GM18909 (cell line): ENCODE measurements around the gene ELAPOR1.
A peak's percentile ranks its signal among the peaks of the same experiment; 100 is the strongest.
"Not testable (repeated sequence)": the region's sequence is repeated elsewhere in the genome, so short reads cannot be mapped to it uniquely, and the experiment has no call there.

Experiments
- ATAC-seq: cut with Tn5 transposase; IDR thresholded peaks from one replicate; pipeline ENCODE4 v1.9.1; 2021; ENCODE audit warnings: mild to moderate bottlenecking; ENCODE audit not compliant: unreplicated experiment, poor library complexity

Gene ELAPOR1

DNA sequence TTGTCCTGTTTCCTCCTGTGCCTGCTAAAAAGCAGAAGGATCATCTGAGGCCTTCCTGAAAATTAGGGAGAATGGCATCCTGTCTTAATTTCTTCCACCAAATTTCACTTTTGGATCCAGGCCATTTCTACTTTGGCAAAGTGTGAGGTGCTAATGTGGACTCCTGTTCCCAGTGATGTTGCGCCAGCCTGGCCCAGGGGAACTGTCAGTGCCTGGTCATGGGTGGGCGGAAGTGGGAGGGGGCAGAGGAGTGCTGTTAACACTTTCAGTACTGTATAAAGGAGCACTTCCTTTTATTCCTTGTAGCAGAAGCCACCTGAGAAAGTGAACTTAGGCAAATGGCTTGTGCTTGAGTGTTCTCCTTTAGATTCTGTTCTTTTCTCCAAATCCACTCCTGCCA, 19.9 kb downstream of the ELAPOR1 start:
- ATAC-seq, result peak; percentile 75

DNA sequence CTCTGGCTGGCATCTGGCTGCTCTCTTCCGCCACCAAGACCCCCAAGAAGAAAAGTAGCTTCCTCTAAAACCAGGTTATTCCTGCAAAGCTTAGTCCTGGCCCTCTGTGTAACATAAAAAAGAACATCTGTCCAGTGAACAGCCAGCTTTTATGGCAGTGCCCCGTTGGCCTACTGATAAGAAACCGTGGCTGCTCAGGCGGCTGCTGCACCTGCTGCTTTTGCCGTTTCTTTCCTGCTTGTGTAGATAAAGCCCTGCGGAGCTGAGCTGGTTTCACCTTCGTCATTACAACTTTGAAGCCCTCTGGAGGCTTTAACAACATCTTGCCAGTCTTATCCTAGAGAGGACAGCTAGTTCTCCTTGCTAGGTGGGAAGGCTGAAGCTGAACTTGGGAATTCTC, 20.5 kb downstream of the ELAPOR1 start:
- ATAC-seq, result peak; percentile 71

DNA sequence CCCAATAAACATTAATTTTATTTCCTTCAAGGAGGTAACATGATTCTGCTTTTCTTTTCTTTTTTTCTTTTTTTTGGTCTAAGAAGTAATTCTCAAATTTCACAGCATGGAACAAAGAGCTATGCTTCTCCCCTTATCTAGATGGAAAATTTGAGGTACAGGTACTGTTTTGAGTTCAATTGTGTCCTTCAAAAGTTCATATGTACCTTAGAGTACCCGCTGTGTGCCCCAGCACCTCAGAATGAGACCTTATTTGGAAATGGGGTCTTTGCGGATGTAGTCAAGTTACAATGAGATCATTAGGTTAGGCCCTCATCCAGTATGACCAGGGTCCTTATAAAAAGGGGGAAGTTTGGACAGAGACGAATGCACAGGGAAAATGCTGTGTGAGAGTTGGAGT, 22.0 kb downstream of the ELAPOR1 start:
- ATAC-seq, result no peak

DNA sequence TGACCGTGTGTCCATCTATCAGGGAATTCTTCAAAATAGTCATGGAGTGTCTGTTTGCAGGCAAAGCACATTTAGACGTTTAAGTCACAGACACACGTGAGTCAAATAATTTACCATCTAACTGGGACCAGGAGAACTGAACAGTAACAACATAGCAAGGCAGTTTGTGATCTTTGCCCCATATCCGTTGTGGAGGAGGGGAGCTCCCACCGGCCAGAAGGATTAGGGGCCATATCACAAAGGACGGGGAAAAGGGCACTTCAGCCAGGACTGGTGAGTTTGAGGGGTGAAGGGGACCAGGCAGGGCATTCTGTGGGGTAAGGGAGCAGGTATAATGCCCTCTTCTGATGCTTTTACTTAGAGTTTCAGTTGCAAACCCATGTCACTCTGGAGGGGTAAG, 22.9 kb downstream of the ELAPOR1 start:
- no peak for ATAC-seq

DNA sequence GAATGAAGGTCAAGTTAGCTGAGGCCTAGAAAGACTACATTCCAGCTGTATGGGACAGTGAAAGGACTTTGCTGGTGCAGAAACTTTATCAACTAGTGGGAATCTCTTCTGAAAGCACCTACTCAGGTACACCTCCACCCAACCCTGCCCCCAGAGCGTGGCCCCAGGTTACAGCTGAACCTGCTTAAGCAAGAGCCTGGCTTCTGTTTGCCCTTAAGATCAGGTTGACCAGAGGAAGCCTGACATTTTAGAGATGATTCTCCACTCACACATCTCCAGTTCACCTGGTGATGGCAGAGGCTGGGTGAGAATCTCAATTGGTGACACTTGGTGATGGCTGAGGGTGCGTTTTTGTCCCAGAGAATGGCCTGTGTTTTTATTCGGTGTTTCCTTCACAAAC, 24.0 kb downstream of the ELAPOR1 start:
- ATAC-seq, result no peak

DNA sequence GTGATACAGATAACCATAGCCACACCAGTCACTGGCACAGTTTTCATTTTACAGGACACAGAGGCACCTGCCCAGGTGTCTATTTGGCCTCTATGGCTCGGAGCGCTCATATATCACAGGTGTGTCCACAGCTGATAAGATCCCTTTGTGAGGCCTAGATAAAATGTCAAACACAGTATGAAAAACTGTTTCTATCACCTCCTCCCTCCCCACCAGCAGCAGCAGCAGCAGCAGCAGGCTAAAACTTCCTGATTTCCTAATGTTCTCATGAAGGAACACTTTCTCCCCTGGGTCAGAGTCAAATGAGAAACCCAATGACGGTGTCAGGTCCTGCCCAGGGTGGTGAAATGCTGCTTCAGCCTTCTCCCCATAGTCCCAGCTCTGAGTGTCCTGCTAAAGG, 24.4 kb downstream of the ELAPOR1 start:
- no peak for ATAC-seq

DNA sequence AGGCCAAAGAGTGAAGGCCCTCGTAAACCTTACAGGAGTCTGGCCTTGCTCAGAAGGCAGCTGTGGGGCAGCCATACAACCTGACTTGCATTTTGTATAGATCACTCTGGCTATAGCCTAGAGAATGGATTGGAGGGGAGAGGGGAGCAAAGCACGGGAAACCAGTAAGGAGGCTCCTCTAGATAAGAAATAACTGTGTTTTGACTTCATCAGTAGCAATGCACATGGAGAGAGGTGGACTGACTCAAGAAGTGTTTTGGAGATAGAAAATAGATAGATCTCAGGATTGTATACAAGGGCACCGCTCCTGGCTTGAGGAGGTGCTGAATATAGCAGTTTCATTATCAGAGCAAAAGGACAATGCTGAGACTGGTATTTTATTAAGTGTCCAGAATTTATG, 26.5 kb downstream of the ELAPOR1 start:
- no peak for ATAC-seq

DNA sequence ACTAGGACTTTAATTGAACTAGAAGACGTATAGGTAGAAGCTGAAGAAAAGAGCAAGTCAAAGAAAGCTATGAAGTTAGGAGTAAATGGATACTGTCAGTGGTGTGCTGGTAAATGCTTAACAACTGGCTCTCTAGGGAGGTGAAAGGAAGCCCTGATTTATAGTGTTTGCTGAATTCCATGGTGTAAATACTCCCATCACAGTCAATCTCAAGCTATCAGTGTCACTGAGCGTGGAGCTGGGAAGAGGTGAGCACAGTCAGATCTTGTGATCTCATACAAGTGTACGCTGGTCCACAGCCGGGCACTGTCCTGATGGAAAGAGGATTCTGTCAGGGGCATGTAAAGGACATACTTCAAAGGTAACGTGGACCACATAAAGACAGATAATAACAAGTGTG, 28.3 kb downstream of the ELAPOR1 start:
- ATAC-seq, result no peak

DNA sequence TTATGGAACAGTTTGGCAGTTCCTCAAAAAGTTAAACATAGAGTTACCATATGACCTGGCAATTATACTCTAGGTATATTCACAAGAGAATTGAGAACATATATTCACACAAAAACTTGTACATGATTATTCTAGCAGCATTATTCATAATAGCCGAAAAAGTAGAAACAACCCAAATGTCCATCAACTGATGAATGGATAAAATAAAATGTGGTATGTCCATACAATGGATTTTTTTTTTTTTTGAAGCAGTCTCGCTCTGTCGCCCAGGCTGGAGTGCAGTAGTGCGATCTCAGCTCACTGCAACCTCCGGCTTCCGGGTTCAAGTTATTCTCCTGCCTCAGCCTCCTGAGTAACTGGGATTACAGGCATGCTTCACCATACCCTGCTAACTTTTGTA, 28.8 kb downstream of the ELAPOR1 start:
- ATAC-seq, result not testable (repeated sequence)

DNA sequence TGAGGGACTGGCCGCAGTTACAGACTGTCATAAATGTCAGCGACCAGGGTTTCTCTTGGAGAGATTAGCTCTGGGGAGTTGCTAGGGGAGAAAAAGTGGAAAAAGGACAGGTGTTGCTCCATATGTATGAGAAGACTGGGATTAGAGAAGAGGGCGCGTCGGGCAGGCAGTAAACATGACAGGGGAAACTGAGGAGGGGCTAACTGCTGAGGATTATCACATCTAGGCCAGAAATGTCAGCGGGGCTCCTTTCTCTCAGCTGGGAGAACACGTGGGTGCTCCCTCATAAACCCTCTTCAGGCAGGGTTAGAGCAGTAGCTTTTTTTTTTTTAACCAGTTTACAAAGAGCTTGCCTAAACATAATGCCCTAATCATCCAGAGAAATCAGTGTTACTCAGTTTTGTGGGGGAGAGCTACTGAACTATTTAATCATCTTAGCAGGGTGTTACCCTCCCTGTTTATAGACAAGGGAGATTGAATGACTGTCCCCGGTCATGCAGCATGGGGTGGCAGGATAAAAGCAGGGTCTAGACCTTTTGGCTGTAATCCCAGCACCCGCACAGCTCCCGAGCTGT, 35.2 kb downstream of the ELAPOR1 start:
- no peak for ATAC-seq

DNA sequence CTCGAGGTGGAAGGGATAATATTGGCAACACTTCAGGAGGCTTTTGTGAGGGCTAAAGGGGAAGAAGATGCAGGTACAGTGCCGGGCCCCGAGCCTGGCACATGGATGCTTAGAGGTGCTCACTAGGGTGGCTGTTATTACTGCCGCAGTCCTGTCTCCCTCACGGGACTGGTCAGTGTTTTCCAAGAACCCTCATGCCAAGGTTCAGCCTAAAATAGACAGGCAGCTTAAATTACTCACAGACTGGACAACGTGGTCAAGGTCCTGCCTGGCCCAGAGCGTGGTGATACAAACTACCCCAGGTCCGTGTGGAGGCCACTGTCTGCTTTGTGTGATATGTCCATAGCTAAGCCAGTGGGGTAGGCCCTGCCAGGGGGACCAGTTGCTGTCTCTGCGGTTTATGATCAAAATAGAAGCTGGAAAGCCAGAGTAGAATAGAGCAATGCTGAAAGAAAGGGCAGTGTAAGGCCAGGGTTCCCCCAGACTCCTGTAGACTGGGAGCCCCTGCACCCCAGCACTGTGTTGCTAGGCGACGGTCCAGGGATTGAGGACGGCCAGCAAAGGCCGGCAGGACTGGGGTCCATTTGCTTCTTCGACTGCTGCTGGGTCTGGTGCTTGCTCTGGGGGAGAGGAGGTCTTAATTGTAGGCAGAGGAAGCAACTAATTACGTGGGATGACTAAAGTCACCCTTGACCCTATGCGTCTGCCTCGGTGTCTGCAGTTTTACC, 36.1 kb downstream of the ELAPOR1 start:
- no peak for ATAC-seq

DNA sequence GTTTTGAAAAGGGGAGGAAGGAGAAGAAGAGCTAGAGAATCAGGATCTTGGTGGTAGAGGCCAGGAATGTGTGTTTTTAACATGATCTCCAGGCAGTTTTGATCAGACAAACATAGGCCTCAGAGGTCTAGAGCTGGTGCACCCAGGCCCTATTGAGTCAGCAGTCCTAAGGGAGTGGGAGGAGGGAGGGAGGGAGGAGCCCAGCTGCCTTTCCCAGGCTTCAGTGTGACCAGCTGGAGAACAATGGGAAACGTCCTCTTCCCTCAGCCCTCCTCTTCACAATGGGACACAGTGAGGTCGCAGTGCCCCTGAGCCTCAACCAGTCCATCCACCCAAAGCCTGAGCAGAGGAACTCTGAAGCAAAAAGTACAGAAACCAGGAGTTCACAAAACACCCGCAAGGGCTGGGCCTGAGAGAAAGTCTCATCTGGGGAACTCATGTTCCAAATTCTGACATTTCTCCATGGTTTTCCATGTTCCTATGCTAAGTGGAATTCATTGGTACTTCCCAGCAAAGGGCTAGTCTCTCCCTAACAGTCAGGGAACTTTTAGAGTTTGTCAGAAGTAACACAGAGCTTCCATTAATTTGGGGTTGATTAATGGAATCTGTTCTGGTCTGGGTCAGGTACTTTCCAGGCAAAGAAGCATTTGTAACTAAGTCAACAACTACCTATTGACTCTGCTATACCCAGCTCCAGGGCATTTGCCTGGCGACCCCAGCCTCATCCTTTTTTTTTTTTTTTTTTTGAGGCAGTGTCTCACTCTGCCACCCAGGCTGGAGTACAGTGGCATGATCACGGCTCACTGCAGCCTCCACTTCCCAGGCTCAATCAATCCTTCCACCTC, 37.5 kb downstream of the ELAPOR1 start:
- ATAC-seq, result no peak

DNA sequence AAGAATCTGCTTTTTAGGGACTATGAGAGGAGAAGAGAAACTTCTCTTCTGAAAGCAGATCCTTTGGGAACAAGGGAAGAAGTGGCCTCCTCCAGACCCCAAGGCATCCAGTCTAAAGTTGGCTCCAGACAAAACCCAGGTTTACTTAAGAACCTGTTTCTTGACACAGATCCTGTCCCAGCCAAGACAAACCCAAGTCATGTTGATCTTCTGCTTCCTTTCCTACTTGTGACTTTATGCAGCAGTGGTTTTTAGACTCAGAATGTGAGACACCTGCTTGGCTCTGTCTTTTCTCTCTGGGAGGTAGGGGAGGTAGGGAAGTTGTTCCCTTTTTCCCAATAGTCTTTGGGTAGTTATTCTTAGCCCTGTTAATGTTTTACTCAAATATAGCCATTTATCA, 38.3 kb downstream of the ELAPOR1 start:
- ATAC-seq, result no peak

DNA sequence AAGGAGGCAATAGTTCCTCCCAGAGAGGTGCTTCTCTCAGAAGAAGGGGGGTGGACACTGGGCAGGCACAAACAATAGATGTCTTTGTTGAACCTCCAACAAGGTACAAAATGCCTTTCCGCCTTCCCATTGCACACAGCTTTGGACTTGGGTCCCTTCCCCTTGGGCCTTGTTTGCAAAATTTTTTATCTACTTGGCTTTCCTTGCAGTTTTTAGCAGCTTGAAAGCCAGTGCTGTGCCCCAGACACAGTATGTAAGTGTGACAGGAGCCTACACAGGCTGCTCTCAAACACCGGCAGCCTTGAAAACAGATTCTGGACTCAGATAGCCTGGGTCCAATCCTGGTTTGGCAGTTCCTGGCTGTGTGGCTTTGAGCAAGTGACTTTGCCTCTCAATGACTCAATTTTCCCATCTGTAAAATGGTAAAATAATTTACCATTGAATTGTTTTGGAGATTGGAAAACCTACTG, 43.0 kb downstream of the ELAPOR1 start:
- ATAC-seq, result no peak

DNA sequence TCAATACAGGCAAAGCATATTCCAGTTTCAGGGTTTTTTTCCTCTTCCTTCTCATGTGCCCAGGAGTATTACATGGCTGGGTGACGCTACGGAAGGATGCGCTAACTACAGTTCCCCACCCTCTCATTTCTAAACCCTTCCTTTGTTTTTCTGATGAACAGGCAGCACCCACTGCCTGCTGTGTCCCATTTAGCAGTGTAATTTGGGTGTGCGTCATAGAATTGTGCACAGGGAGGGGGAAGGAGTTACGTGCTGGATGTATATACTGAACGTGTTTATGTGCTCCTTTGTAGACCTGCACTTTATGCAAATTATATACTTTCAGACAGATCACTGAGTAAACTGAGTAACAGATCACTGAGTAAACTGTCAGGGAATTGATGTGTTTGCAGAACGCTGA, 44.5 kb downstream of the ELAPOR1 start:
- ATAC-seq, result no peak

DNA sequence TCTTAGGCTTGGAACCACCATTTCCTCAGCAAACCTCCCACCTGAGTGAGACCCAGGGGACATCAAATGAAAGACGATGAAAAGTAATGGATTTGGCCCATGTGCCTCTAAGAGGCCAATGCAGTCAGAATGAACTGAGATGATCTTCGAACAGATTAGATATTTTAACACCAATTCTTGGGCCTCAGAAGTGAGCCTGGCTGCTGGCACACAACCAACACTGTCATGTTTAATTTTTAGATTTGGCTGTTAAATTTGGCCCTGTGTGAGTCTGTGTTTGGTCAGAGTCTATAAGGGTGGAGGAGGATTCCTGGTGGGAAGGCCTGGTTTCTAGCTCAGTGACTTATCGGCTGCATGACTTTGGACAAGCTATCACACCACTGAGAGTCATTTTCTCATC, 45.4 kb downstream of the ELAPOR1 start:
- ATAC-seq, result no peak

DNA sequence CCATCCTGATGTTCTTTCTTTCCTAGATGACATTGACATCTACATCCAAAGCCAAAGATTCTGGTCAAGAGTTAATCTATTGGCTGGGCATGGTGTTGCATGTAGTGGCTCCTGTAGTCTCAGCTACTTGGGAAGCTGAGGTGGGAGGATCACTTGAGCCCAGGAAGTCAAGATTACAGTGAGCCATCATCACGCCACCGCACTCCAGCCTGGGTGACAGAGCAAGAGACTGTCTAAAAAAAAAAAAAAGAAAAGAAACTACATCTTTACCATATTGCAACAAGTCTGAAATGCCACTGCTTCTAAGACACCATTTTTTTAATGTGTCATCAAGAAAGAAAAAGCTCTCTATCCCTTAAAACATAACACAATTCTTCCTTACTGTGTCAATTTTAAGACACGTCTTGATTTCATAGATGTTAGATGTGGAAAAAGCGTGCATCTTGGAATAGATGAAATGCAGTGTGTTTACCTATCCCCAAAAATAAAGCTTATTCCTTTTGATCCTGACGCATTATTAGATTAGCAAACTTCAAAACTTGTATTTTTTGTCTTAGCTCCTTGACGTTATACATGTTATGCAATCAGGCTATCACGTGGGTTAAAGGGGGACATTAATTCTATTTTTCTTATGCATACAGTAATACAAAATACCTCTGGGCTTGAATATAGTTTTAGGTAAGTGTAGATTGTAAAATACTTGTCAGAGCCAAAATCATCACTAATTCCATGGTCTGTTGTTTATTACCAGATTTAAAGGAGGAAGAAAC, 46.3 kb downstream of the ELAPOR1 start:
- ATAC-seq, result no peak

DNA sequence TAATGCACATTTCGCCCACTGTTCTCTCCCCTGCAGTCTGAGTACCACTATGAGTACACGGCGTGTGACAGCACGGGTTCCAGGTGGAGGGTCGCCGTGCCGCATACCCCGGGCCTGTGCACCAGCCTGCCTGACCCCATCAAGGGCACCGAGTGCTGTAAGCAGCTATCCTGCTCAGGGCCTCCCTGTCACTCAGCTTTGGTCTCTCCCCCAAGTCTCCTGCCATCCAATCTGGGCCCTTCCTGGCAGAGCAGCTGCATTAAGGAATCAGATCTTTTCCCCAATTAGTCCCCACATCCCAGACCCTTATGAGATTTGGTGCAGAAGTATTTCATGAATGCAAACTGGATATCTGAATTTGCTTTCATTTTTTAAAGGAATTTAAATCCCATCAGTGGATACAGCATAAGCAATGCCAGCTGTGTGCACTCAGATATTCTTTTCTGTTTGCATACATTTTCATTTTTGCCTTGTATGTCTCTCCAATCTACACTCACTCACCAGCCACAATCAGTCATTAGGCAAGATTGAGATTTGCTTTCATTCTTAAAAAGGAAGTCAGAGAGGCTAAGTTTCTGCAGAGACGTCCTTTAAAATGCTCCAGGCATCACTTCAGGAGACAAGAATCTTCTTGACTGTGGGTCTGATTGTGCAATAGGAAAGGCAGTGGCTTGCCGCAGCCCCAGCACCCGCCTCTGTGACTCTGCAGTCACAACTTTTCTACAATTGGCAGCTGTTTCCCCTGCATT, 48.1 kb downstream of the ELAPOR1 start:
- peak; percentile 52 for ATAC-seq

DNA sequence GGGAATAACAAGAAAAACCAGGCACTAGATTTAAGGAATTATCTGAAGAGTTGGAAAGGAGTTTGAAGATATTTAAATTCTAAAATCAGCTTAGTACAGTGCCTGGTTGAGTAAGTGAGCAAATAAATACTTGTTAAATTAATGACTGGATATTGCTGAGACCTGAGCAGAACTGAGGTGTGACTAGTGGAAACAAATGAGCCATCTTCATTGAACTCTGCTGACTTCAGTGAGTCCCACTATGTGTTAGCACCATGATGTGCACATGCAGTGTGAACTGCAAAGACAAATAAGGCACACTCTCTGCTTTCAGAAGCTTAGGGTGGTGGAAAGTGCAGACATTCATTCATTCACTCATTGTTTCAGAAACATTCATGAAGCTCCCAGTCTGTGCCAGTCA, 48.7 kb downstream of the ELAPOR1 start:
- ATAC-seq, result no peak

DNA sequence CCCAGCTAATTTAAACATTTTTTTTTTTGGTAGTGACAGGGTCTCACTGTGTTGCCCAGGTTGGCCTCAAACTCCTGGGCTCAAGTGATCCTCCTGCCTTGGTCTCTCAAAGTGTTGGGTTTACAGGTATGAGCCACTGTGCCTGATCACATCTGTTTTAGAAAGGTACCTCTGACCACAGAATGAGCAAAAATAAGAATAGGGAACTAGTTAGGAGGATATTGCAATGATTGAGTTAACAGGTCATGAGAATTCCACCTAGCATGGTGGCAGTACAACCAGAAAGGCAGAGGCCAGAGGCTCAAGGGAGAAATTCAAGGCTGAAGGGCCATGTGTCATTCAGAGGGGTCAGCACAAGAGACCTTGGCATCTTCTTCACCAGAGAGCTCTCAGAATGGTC, 49.6 kb downstream of the ELAPOR1 start:
- no peak for ATAC-seq
